ENCODE data around the gene TMEM62.
"Not testable (repeated sequence)": the region's sequence is repeated elsewhere in the genome, so short reads cannot be mapped to it uniquely, and the experiment has no call there.

TMEM62 gene

GRCh38 chr15:43212951-43213350 lies 79.6 kb downstream of the TMEM62 start:
- Mint-ChIP-seq H3K9me3 (peaks cover 8% of the 10 kb centered on the region), H3K4me1 (ENCODE audit: low read depth) (no peaks in the 10 kb centered on the region), H3K36me3 (ENCODE audit: low read depth) (no peaks in the 10 kb centered on the region), H3K27me3 (peaks cover 17% of the 10 kb centered on the region), H3K4me3 (no peak overlapping the region), H3K27ac (no peak overlapping the region)
- intact Hi-C loops (cut with micrococcal nuclease), result no loop called here

GRCh38 chr15:43213466-43213865 lies 80.1 kb downstream of the TMEM62 start:
- intact Hi-C loops (cut with micrococcal nuclease), result no loop called here
- H3K4me3 Mint-ChIP-seq, result no peak overlapping the region
- peaks cover 14% of the 10 kb centered on the region for H3K27me3 Mint-ChIP-seq
- H3K9me3 Mint-ChIP-seq, result peaks cover 8% of the 10 kb centered on the region
- no peaks in the 10 kb centered on the region for H3K36me3 Mint-ChIP-seq (ENCODE audit: low read depth)
- no peak overlapping the region for H3K27ac Mint-ChIP-seq
- no peaks in the 10 kb centered on the region for H3K4me1 Mint-ChIP-seq (ENCODE audit: low read depth)

- Mint-ChIP-seq H3K9me3 (peaks cover 8% of the 10 kb centered on the region), H3K36me3 (ENCODE audit: low read depth) (no peaks in the 10 kb centered on the region), H3K27ac (no peak overlapping the region), H3K27me3 (peaks cover 7% of the 10 kb centered on the region), H3K4me3 (no peak overlapping the region), H3K4me1 (ENCODE audit: low read depth) (no peaks in the 10 kb centered on the region)
- intact Hi-C loops (cut with micrococcal nuclease), result no loop called here
Observed at GRCh38 chr15:43214169-43214568, 80.8 kb downstream of the TMEM62 start.

GRCh38 chr15:43214592-43215295 lies 81.4 kb downstream of the TMEM62 start:
- intact Hi-C loops (cut with micrococcal nuclease), result no loop called here

GRCh38 chr15:43215961-43216360 lies 82.6 kb downstream of the TMEM62 start:
- peaks cover 8% of the 10 kb centered on the region for H3K9me3 Mint-ChIP-seq
- peaks cover 2% of the 10 kb centered on the region for H3K27me3 Mint-ChIP-seq
- H3K36me3 Mint-ChIP-seq (ENCODE audit: low read depth), result no peaks in the 10 kb centered on the region
- H3K4me1 Mint-ChIP-seq (ENCODE audit: low read depth), result no peaks in the 10 kb centered on the region
- no peak overlapping the region for H3K4me3 Mint-ChIP-seq
- intact Hi-C loops (cut with micrococcal nuclease), result no loop called here
- H3K27ac Mint-ChIP-seq, result no peak overlapping the region

More at GRCh38 chr15:43214592-43215295, 81.4 kb downstream of the TMEM62 start:
- H3K9me3 Mint-ChIP-seq, result peaks cover 8% of the 10 kb centered on the region
- peaks cover 2% of the 10 kb centered on the region for H3K27me3 Mint-ChIP-seq
- no peaks in the 10 kb centered on the region for H3K36me3 Mint-ChIP-seq (ENCODE audit: low read depth)
- H3K4me1 Mint-ChIP-seq (ENCODE audit: low read depth), result no peaks in the 10 kb centered on the region
- no peak overlapping the region for H3K4me3 Mint-ChIP-seq
- H3K27ac Mint-ChIP-seq, result no peak overlapping the region

- H3K9me3 Mint-ChIP-seq, result peaks cover 8% of the 10 kb centered on the region
- H3K4me1 Mint-ChIP-seq (ENCODE audit: low read depth), result no peaks in the 10 kb centered on the region
- H3K27me3 Mint-ChIP-seq, result peaks cover 3% of the 10 kb centered on the region
- intact Hi-C loops (cut with micrococcal nuclease), result no loop called here
- no peak overlapping the region for H3K27ac Mint-ChIP-seq
- no peak overlapping the region for H3K4me3 Mint-ChIP-seq
- no peaks in the 10 kb centered on the region for H3K36me3 Mint-ChIP-seq (ENCODE audit: low read depth)
Observed at GRCh38 chr15:43218908-43219706, 85.7 kb downstream of the TMEM62 start.

GRCh38 chr15:43219929-43220928 lies 86.8 kb downstream of the TMEM62 start:
- H3K4me3 Mint-ChIP-seq, result no peak overlapping the region
- H3K36me3 Mint-ChIP-seq (ENCODE audit: low read depth), result no peaks in the 10 kb centered on the region
- H3K9me3 Mint-ChIP-seq, result peaks cover 8% of the 10 kb centered on the region
- H3K27ac Mint-ChIP-seq, result no peak overlapping the region
- H3K4me1 Mint-ChIP-seq (ENCODE audit: low read depth), result no peaks in the 10 kb centered on the region
- intact Hi-C loops (cut with micrococcal nuclease), result no loop called here
- H3K27me3 Mint-ChIP-seq, result peaks cover 7% of the 10 kb centered on the region

GRCh38 chr15:43220991-43221403 lies 87.6 kb downstream of the TMEM62 start, which contains the start of gene EPB42:
EPB42 (minus strand) TSS chr15:43221018; CDS start chr15:43220825, 193 bp downstream.
- H3K9me3 Mint-ChIP-seq, result peaks cover 8% of the 10 kb centered on the region
- no peak within 1 kb of the TSS for H3K27ac Mint-ChIP-seq
- H3K36me3 Mint-ChIP-seq (ENCODE audit: low read depth), result no peaks in the 10 kb centered on the region
- peaks cover 7% of the 10 kb centered on the region for H3K27me3 Mint-ChIP-seq
- H3K4me3 Mint-ChIP-seq, result no peak within 1 kb of the TSS
- no peaks in the 10 kb centered on the region for H3K4me1 Mint-ChIP-seq (ENCODE audit: low read depth)
- intact Hi-C loops (cut with micrococcal nuclease), result no loop called here

GRCh38 chr15:43221422-43221821 lies 88.0 kb downstream of the TMEM62 start:
- Mint-ChIP-seq H3K9me3 (peaks cover 8% of the 10 kb centered on the region), H3K27ac (no peak overlapping the region), H3K4me3 (no peak overlapping the region), H3K4me1 (ENCODE audit: low read depth) (no peaks in the 10 kb centered on the region), H3K27me3 (peaks cover 7% of the 10 kb centered on the region), H3K36me3 (ENCODE audit: low read depth) (no peaks in the 10 kb centered on the region)
- intact Hi-C loops (cut with micrococcal nuclease), result no loop called here

- H3K36me3 Mint-ChIP-seq (ENCODE audit: low read depth), result no peaks in the 10 kb centered on the region
- no peaks in the 10 kb centered on the region for H3K9me3 Mint-ChIP-seq
- no peaks in the 10 kb centered on the region for H3K4me1 Mint-ChIP-seq (ENCODE audit: low read depth)
- intact Hi-C loops (cut with micrococcal nuclease), result loop anchor here (1.0 to 5.0 kb wide), 2 partner anchors 42 to 60 kb away; partner anchors contain the start of gene TGM5
- peaks cover 26% of the 10 kb centered on the region for H3K27me3 Mint-ChIP-seq
- H3K4me3 Mint-ChIP-seq, result no peak overlapping the region
- no peak overlapping the region for H3K27ac Mint-ChIP-seq
Observed at GRCh38 chr15:43225201-43225949, 92.0 kb downstream of the TMEM62 start.

GRCh38 chr15:43225950-43226255 lies 92.5 kb downstream of the TMEM62 start:
- not testable (repeated sequence) for H3K4me1 Mint-ChIP-seq (ENCODE audit: low read depth); H3K36me3 Mint-ChIP-seq (ENCODE audit: low read depth); H3K4me3 Mint-ChIP-seq; H3K27ac Mint-ChIP-seq; H3K9me3 Mint-ChIP-seq
- H3K27me3 Mint-ChIP-seq, result peaks cover 26% of the 10 kb centered on the region
- intact Hi-C loops (cut with micrococcal nuclease), result loop anchor here (1.0 to 5.0 kb wide), 2 partner anchors 41 to 59 kb away; partner anchors contain the start of gene TGM5

- Mint-ChIP-seq H3K9me3 (no peaks in the 10 kb centered on the region), H3K4me3 (no peak overlapping the region), H3K27ac (no peak overlapping the region), H3K27me3 (peaks cover 24% of the 10 kb centered on the region), H3K36me3 (ENCODE audit: low read depth) (no peaks in the 10 kb centered on the region), H3K4me1 (ENCODE audit: low read depth) (no peaks in the 10 kb centered on the region)
- intact Hi-C loops (cut with micrococcal nuclease), result loop anchor here (5.0 kb wide), 1 partner anchor 41 kb away; the partner anchor contains the start of gene TGM5
Observed at GRCh38 chr15:43226436-43227305, 93.3 kb downstream of the TMEM62 start.
